Middle frontal gyrus (tissue), 1 donor: ENCODE data around the gene GGTLC2.
"Not testable (repeated sequence)": the region's sequence is repeated elsewhere in the genome, so short reads cannot be mapped to it uniquely, and the experiment has no call there.

Source experiments
- DNase-seq: peaks from one replicate; pipeline ENCODE4 v3.0.0-alpha.2; 2015; ENCODE audit warnings: low spot score; ENCODE audit errors: extremely low spot score

The GGTLC2 gene

DNA sequence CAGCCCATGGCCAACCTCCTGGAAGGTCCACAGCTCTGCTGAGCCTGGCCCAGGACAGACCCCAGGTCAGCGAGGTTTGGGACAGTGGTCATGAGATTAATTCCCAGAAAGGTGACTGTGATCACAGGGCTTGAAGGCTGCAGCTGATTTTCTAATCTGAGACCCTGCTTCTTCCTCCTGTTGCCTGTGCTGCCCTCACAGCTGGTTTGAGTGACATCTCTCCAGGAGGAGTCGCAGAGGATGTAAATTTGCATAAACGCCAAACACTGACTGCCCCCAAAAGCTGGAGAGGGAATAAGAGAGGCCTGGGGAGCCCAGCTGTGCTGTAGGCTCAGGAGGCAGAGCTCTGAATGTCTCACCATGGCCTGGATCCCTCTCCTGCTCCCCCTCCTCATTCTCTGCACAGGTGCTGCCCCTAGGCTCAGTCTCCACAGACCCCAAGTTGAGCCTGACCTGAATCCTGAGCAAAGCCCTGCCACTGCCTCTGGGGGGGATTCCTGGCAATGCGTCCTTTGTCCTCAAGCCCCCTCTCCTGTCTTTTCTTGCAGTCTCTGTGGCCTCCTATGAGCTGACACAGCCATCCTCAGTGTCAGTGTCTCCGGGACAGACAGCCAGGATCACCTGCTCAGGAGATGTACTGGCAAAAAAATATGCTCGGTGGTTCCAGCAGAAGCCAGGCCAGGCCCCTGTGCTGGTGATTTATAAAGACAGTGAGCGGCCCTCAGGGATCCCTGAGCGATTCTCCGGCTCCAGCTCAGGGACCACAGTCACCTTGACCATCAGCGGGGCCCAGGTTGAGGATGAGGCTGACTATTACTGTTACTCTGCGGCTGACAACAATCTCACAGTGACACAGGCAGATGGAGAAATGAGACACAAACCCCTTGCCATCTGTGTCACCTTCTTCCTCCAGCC, 23.8 kb downstream of the GGTLC2 start:
- no peak for DNase-seq

- no peak for DNase-seq
These were observed 24.7 kb downstream of the GGTLC2 start for GRCh38 chr22:22669093-22669492.

- no peak for DNase-seq
These were observed 25.8 kb downstream of the GGTLC2 start for GRCh38 chr22:22670076-22670795.

GRCh38 chr22:22671506-22671905, 27.1 kb downstream of the GGTLC2 start:
- no peak for DNase-seq

DNA sequence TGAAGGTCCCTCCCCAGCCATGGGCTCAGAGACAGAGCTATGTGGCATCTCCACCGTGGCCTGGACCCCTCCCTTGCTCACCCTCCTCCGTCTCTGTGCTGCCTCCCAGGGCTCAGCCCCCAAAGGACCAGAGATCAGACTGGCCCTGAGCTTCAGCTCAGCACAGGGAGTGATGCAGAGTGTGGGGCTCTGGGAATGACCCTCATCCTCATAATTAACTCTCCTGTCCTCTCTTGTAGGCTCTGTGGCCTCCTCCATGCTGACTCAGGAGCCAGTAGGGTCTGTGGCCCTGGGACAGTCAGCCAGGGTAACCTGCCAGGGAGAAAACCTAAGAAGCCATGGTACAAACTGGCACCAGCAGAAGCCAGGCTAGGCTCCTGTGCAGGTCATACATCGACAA, 28.7 kb downstream of the GGTLC2 start:
- DNase-seq: no peak

GRCh38 chr22:22673628-22674027, 29.2 kb downstream of the GGTLC2 start:
- DNase-seq: no peak

- DNase-seq: no peak
These were observed 30.1 kb downstream of the GGTLC2 start for GRCh38 chr22:22674467-22674866.

GRCh38 chr22:22678970-22679369, 34.6 kb downstream of the GGTLC2 start:
- DNase-seq: no peak

GRCh38 chr22:22680396-22680795, 36.0 kb downstream of the GGTLC2 start:
- DNase-seq: no peak

DNA sequence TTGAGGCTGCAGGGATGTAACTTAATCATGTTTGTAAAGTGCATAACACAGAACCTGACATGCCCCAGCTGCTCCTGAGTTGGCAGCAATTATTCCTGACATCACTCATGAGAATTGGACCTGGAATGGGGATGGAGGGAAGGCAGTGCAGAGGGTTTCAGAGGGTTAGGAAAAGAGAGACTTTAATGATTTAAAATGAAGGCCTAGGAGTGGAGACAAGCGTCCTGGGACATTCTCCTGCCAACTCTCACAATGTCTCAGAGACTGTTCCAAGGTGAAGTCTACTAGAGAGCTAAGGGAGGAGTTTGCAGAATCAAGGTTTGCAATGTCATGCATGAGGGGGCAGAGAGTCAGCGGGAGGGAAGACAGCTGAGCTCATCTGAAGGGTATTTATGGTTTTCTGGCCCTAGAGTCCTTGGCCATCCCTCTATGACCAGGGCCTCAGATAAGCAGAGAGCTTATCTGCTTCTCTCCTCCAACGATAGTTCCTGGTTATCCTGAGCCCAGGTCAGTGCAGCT, 36.9 kb downstream of the GGTLC2 start:
- DNase-seq: no peak

GRCh38 chr22:22682196-22682595, 37.8 kb downstream of the GGTLC2 start:
- DNase-seq: no peak

- DNase-seq: no peak
These were observed 38.6 kb downstream of the GGTLC2 start for GRCh38 chr22:22682807-22683667.

DNA sequence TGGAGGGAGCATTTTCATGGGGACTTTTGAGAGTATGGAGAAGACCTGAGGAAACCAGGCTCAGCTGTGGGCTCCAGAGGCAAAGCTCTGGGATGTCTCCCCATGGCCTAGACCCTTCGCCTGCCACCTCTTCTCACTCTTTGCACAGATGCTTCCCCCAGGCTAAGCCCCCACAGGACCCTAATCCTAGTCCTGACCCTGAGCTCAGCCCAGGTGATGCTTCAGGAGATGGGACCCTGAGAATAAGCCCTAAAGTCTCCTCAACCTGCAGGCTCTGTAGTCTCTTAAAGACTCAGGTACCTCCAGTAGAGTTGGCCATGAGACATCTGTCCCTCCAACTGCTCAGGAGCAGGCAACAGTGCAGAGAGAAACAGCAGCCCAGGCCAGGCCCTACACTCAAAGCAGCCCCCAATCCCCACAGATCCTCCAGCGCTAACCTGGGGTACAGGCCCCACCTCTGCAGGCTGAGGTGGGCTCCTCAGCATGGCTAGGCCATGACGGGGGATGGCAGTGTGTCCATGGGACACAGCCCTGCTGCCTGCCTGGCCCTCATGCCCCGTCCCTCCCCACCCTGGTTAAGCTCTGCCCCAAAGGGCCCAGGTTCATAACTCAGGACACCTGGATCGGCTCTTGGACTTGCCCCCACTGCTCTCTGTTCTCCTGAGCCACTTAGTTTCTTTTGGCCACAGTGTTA, 39.4 kb downstream of the GGTLC2 start:
- DNase-seq: no peak

DNA sequence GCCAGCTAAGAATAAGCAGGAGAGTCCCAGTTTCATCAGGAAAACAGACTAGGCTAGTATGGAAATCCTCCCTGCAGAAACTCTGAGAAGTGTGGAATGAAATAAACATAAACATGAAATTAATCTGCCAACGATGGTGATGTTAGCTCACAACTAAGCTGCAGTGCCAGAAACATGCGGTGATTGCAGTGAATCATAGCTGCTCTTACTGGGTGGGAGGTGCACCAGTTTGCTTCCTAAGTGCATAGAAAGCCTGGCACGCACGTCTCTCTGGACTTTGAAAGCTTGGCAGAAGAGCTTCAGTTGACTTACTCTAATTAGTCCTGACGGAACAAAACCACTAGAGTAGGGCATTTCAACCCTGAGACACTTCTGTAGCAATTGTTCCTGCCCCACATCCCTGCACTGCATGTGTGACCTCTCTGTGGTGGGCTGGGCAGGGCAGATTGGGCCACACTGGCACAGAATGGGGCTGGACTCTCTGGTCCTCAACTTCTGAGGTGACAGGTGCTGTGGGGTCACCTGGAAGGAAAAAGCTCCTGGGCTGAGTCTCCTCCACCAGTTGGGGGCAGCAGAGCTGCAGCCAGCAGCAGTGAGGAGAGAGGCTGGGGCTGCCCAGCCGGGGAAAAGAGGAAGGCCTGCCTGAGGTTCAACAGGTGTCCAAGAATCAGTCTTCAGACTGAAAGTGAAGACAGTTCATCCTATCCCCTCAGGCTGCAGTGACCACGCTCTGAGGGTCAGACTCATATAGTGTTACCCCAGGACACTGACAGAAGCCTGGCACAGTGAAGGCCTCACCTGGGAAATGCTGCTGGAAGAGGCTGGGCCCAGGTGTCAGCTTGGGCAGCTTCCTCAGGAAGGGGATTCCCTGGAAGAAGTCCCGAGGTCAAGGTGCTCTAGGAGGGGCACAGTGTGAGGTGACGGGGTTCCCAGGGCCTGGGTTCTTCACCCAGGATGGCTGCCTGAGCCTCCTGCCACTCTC, 40.5 kb downstream of the GGTLC2 start:
- DNase-seq: peak; percentile 6

GRCh38 chr22:22685586-22685985, 41.2 kb downstream of the GGTLC2 start:
- no peak for DNase-seq

GRCh38 chr22:22686202-22687115, 42.0 kb downstream of the GGTLC2 start:
- not testable (repeated sequence) for DNase-seq

DNA sequence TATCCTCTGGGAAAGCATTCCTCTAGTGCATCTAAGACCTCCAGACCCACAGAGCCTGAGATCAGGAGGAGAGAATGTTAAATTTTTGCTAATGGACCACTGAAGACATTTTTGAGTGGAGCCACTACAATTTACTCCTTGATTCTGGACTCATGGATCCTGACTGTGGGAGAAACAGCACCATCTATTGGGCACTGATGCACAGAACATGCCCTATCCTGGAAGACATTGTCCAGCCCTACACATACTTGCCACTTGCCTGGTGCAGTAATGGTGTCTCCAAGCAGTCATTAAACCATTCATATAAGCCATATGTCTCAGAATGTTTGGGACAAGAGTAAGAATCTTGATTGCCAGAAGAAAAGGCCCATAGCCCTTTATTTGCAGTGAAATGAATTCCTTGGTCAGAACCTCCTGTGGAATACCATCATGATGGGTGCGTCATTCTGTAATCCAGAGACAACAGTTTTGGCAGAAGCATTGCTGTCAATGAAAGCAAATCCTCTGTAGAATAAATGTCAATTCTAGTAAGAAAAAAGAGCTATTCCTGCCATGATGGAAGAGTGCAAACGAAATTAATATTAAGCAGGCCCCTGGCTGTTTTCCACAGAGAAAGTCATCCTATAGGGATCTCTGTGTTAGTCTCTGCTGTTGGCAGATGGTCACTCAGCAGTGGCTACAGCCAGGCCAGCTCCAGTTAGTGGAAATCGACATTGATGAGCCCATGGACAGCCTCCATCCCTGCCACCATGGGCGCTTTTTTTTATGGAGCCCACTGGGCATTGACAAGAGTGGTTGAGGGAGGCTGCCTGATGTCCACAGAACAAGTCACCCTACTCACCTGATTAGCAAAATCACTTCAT, 43.5 kb downstream of the GGTLC2 start:
- DNase-seq: peak; percentile 60
